HG03521 (cell line): Measurements from ENCODE around the gene ZNF581.

Experiments
- ATAC-seq: cut with Tn5 transposase; IDR thresholded peaks from one replicate; pipeline ENCODE4 v1.9.1; 2021; ENCODE audit warnings: mild to moderate bottlenecking, moderate library complexity; ENCODE audit not compliant: unreplicated experiment

Gene ZNF581

GRCh38 chr19:55678121-55678671 lies 34.7 kb downstream of the ZNF581 start:
- ATAC-seq: peak; percentile 60

- ATAC-seq: no peak
These were observed 36.2 kb downstream of the ZNF581 start for GRCh38 chr19:55679343-55680257.

GRCh38 chr19:55680339-55681130 lies 37.1 kb downstream of the ZNF581 start:
- no peak for ATAC-seq

GRCh38 chr19:55681131-55682092 lies 38.0 kb downstream of the ZNF581 start:
- no peak for ATAC-seq

GRCh38 chr19:55683449-55684261 lies 40.2 kb downstream of the ZNF581 start:
- no peak for ATAC-seq

GRCh38 chr19:55684946-55685681 lies 41.7 kb downstream of the ZNF581 start:
- no peak for ATAC-seq

GRCh38 chr19:55685776-55686175 lies 42.3 kb downstream of the ZNF581 start:
- no peak for ATAC-seq

GRCh38 chr19:55686311-55687050 lies 43.0 kb downstream of the ZNF581 start:
- ATAC-seq: no peak

GRCh38 chr19:55687281-55688201 lies 44.1 kb downstream of the ZNF581 start:
- ATAC-seq: no peak

GRCh38 chr19:55688422-55689218 lies 45.2 kb downstream of the ZNF581 start:
- ATAC-seq: no peak

- no peak for ATAC-seq
These were observed 46.1 kb downstream of the ZNF581 start for GRCh38 chr19:55689411-55690108.

- no peak for ATAC-seq
These were observed 46.8 kb downstream of the ZNF581 start for GRCh38 chr19:55690109-55690768.

- no peak for ATAC-seq
These were observed 47.5 kb downstream of the ZNF581 start for GRCh38 chr19:55690769-55691545.
